Tibial artery (tissue), 4 donors: ENCODE results near the gene GRM7.

Experiments used
- DNase-seq, 2 donors: peaks; one replicate each; pipeline ENCODE4 v3.0.0-alpha.2; 2019
- H3K27ac ChIP-seq, 2 donors: fragments of 200-600 bp; sonication (generic) in 1 of 2; 1 replicate in 1 of 2; 2 replicates in 1 of 2; pipeline ENCODE4 v1.5.1; 2018 to 2019; ENCODE audit warnings: mild to moderate bottlenecking in 1 of 2
- H3K27me3 ChIP-seq, 2 donors: fragments of 200-600 bp; sonication (generic) in 1 of 2; one replicate each; pipeline versions ENCODE4 v1.5.1 to v1.6.0; 2016 to 2019
- H3K36me3 ChIP-seq, 3 donors: fragments of 200-600 bp; sonication (generic) in 2 of 3; one replicate each; pipeline ENCODE4 v1.5.1; 2016 to 2019; ENCODE audit warnings: mild to moderate bottlenecking in 2 of 3
- H3K4me1 ChIP-seq, 4 donors: fragments of 200-600 bp; sonication (generic) in 2 of 4; 1 replicate in 3 of 4; 2 replicates in 1 of 4; pipeline ENCODE4 v1.5.1; 2016 to 2019
- H3K4me3 ChIP-seq, 2 donors: fragments of 200-600 bp; sonication (generic) in 1 of 2; 1 replicate in 1 of 2; 2 replicates in 1 of 2; pipeline ENCODE4 v1.5.1; 2018 to 2019; ENCODE audit warnings: mild to moderate bottlenecking in 2 of 2
- H3K9me3 ChIP-seq, 3 donors: fragments of 200-600 bp; sonication (generic) in 1 of 3; one replicate each; pipeline ENCODE4 v1.5.1; 2016 to 2019
- intact Hi-C: fragments of 100-400 bp; cut with DNase I; formaldehyde crosslinking; loops from one replicate; pipeline ENCODE4 v1.15.0; 2023; ENCODE audit warnings: low total_unique reads
- TF ChIP-seq, protein P1 (sequence below), 2 experiments: fragments of 200-600 bp in 1 of 2; fragments of 450-650 bp in 1 of 2; IDR thresholded peaks; one replicate each; pipeline ENCODE4 v1.5.1; 2017 to 2019; ENCODE audit warnings: antibody characterized with exemption in 2 of 2, mild to moderate bottlenecking in 1 of 2, moderate library complexity in 1 of 2

GRM7 gene

GRCh38 chr3:7585052-7585451 is 724.1 kb downstream of the GRM7 start:
- H3K4me1 ChIP-seq = no peaks in the 10 kb centered on the region
- no peaks in the 10 kb centered on the region for H3K36me3 ChIP-seq
- no peaks in the 10 kb centered on the region for H3K27me3 ChIP-seq
- TF ChIP-seq, protein P1, sequence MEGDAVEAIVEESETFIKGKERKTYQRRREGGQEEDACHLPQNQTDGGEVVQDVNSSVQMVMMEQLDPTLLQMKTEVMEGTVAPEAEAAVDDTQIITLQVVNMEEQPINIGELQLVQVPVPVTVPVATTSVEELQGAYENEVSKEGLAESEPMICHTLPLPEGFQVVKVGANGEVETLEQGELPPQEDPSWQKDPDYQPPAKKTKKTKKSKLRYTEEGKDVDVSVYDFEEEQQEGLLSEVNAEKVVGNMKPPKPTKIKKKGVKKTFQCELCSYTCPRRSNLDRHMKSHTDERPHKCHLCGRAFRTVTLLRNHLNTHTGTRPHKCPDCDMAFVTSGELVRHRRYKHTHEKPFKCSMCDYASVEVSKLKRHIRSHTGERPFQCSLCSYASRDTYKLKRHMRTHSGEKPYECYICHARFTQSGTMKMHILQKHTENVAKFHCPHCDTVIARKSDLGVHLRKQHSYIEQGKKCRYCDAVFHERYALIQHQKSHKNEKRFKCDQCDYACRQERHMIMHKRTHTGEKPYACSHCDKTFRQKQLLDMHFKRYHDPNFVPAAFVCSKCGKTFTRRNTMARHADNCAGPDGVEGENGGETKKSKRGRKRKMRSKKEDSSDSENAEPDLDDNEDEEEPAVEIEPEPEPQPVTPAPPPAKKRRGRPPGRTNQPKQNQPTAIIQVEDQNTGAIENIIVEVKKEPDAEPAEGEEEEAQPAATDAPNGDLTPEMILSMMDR (IDR thresholded peaks at IDR 0.05) = no peak
- no peak for DNase-seq
- no peak overlapping the region for H3K27ac ChIP-seq
- intact Hi-C loops = no loop called here
- H3K9me3 ChIP-seq = no peaks in the 10 kb centered on the region
- H3K4me3 ChIP-seq = no peak overlapping the region

- Histone ChIP-seq H3K27ac (no peak overlapping the region), H3K4me3 (no peak overlapping the region), H3K27me3 (no peaks in the 10 kb centered on the region), H3K36me3 (no peaks in the 10 kb centered on the region), H3K9me3 (no peaks in the 10 kb centered on the region), H3K4me1 (no peaks in the 10 kb centered on the region)
- TF ChIP-seq, protein P1 (IDR thresholded peaks at IDR 0.05) = no peak
- DNase-seq = no peak
- intact Hi-C loops = no loop called here
Observed at GRCh38 chr3:7588236-7588635, 727.3 kb downstream of the GRM7 start.

- Histone ChIP-seq H3K27me3 (no peaks in the 10 kb centered on the region), H3K9me3 (no peaks in the 10 kb centered on the region), H3K27ac (no peak overlapping the region), H3K4me3 (no peak overlapping the region), H3K36me3 (no peaks in the 10 kb centered on the region), H3K4me1 (no peaks in the 10 kb centered on the region)
- no peak for DNase-seq
- TF ChIP-seq, protein P1 (IDR thresholded peaks at IDR 0.05) = no peak
- intact Hi-C loops = no loop called here
Observed at GRCh38 chr3:7589526-7589925, 728.6 kb downstream of the GRM7 start.

- Histone ChIP-seq H3K9me3 (no peaks in the 10 kb centered on the region), H3K27ac (no peak overlapping the region), H3K4me3 (no peak overlapping the region), H3K36me3 (no peaks in the 10 kb centered on the region), H3K4me1 (no peaks in the 10 kb centered on the region), H3K27me3 (no peaks in the 10 kb centered on the region)
- TF ChIP-seq, protein P1 (IDR thresholded peaks at IDR 0.05) = no peak
- intact Hi-C loops = no loop called here
- DNase-seq = no peak
Observed at GRCh38 chr3:7602297-7602696, 741.4 kb downstream of the GRM7 start.

DNA sequence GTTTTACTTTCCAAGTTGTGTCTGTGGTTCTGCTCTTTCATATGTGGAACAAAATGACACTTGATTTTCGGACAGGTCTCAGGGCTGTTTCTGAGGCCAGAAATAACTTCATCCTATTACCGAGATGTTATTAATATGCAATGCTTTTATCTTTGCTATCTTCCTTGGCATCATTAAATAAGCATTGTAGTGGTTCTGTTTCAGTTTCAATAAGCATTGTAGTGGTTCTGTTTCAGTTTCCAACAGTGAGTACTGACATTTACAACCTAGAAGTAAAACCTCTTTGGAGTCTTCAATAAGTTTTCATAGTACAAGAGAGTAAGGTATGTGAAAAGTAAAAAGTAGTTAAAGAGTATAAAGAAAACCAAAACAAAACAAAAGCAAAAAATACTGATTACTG is 746.2 kb downstream of the GRM7 start:
- Histone ChIP-seq H3K36me3 (no peaks in the 10 kb centered on the region), H3K9me3 (no peaks in the 10 kb centered on the region), H3K27me3 (no peaks in the 10 kb centered on the region), H3K27ac (no peak overlapping the region), H3K4me1 (no peaks in the 10 kb centered on the region), H3K4me3 (no peak overlapping the region)
- no peak for DNase-seq
- intact Hi-C loops = no loop called here
- TF ChIP-seq, protein P1 (IDR thresholded peaks at IDR 0.05) = no peak

DNA sequence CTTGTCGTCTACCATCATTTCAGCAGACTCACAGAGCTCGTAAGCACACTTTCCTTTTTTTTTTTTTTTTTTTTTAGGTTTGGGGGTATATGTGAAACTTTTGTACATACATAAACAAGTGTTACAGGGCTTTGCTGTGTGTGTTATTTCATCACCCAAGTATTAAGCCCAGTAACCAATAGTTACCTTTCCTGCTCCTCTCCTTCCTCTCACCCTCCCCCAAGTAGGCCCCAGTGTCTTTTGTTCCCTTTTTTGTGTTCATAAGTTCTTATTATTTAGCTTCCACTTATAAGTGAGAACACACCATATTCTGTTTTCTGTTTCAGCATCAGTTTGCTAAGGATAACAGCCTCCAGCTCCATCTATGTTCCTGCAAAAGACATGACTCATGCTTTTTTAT is 746.8 kb downstream of the GRM7 start:
- no peak for DNase-seq
- Histone ChIP-seq H3K27me3 (no peaks in the 10 kb centered on the region), H3K4me3 (no peak overlapping the region), H3K4me1 (no peaks in the 10 kb centered on the region), H3K27ac (no peak overlapping the region), H3K9me3 (no peaks in the 10 kb centered on the region), H3K36me3 (no peaks in the 10 kb centered on the region)
- TF ChIP-seq, protein P1 (IDR thresholded peaks at IDR 0.05) = no peak
- intact Hi-C loops = no loop called here
